HepG2 (cell line): Measurements from ENCODE around the gene OPTN. TPM values are rescaled to one million over a fixed set of nuclear protein-coding genes. Genes with fewer than 3 reads are reported as not detected.

Experiments used
- ATAC-seq: fragments of 200-7000 bp; cut with Tn5 transposase; 3 replicates; pipeline ENCODE4 v1.9.1; 2020; ENCODE audit warnings: mild to moderate bottlenecking, moderate library complexity
- BruUV-seq: library from RNA; stranded (reverse); fragments of 400-500 nt; replicated peaks from 2 replicates; lab custom pipeline; 2021; lab: Mats Ljungman, UMichigan
- CTCF ChIA-PET: fragments of 300-600 bp; formaldehyde crosslinking; extraction: SDS; loops from one replicate; lab custom pipeline; 2021; ENCODE audit warnings: low total read pairs, inconsistent platforms, low intra/inter-chr PET ratio; lab: Yijun Ruan, JAX
- POLR2A ChIA-PET: fragments of 350-600 bp; sonication (Branson Sonifier 250); formaldehyde crosslinking; loops from one replicate; lab custom pipeline; 2020; ENCODE audit warnings: antibody characterized with exemption, inconsistent platforms; lab: Yijun Ruan, JAX
- DNase-seq: peaks from one replicate; pipeline ENCODE4 v3.0.0-alpha.2; 2015; ENCODE audit warnings: low spot score
- FAIRE-seq: peaks from 3 replicates; lab custom pipeline; 2011; peaks lifted over from hg19 to GRCh38; lab: Jason Lieb, UNC
- H2AFZ ChIP-seq: one replicate; pipeline ENCODE4 v1.6.1; 2011; ENCODE audit warnings: low read length, inconsistent platforms
- H3K27ac ChIP-seq: fragments of 300-600 bp; 3 replicates; pipeline ENCODE4 v1.8.0; 2011; ENCODE audit warnings: mixed run types, mild to moderate bottlenecking, mixed read lengths, low read length, inconsistent platforms; ENCODE audit not compliant: insufficient read depth; ENCODE audit errors: extremely low read length
- H3K27me3 ChIP-seq, 2 experiments: fragments of 200-600 bp in 1 of 2; 2 replicates in 1 of 2; 3 replicates in 1 of 2; pipeline versions ENCODE4 v1.6.0 to v1.8.0; 2011; ENCODE audit warnings: low read length in 2 of 2, mild to moderate bottlenecking in 2 of 2, moderate library complexity in 2 of 2, inconsistent platforms in 1 of 2; ENCODE audit not compliant: insufficient read depth in 2 of 2, control insufficient read depth in 1 of 2
- H3K36me3 ChIP-seq, 2 experiments: fragments of 200-600 bp in 1 of 2; replicated peaks in 1 of 2; 2 replicates in 1 of 2; 3 replicates in 1 of 2; pipeline versions ENCODE4 v1.5.1 to v1.8.0; 2011; ENCODE audit warnings: low read length in 2 of 2, inconsistent platforms in 1 of 2; ENCODE audit not compliant: insufficient read depth in 2 of 2, control insufficient read depth in 1 of 2
- H3K4me1 ChIP-seq: 2 replicates; pipeline ENCODE4 v1.5.1; 2012; ENCODE audit warnings: low read length, inconsistent platforms; ENCODE audit not compliant: insufficient read depth
- H3K4me2 ChIP-seq: 2 replicates; pipeline ENCODE4 v1.6.0; 2011; ENCODE audit warnings: low read depth, low read length, inconsistent platforms
- H3K4me3 ChIP-seq, 3 experiments: fragments of 200-600 bp in 1 of 3; sonication (generic), shearing (Covaris generic) in 1 of 3; replicated peaks in 1 of 3; 2 replicates each; pipeline ENCODE4 v1.5.1; 2011 to 2016; ENCODE audit warnings: low read length in 3 of 3, inconsistent platforms in 2 of 3, low read depth in 2 of 3, mild to moderate bottlenecking in 2 of 3, control low read depth in 1 of 3, mixed read lengths in 1 of 3; ENCODE audit not compliant: insufficient read depth in 1 of 3
- H3K79me2 ChIP-seq: one replicate; pipeline ENCODE4 v1.6.1; 2011; ENCODE audit warnings: low read length, inconsistent platforms; ENCODE audit not compliant: insufficient read depth
- H3K9ac ChIP-seq: 2 replicates; pipeline ENCODE4 v1.6.0; 2011; ENCODE audit warnings: mild to moderate bottlenecking, low read depth, low read length, inconsistent platforms; ENCODE audit not compliant: insufficient read depth
- H3K9me3 ChIP-seq: 2 replicates; pipeline ENCODE4 v1.5.1; 2012; ENCODE audit warnings: mild to moderate bottlenecking, low read length
- H4K20me1 ChIP-seq: 2 replicates; pipeline ENCODE4 v1.6.0; 2011; ENCODE audit warnings: inconsistent platforms, mild to moderate bottlenecking, low read length, moderate library complexity; ENCODE audit not compliant: insufficient read depth
- AGO1 ChIP-seq: fragments of 200-400 bp; formaldehyde crosslinking; IDR thresholded peaks from 2 replicates; pipeline ENCODE4 v1.6.1; 2017; ENCODE audit warnings: mild to moderate bottlenecking, low read depth, low read length, moderate library complexity; ENCODE audit not compliant: poor library complexity, severe bottlenecking
- CREM ChIP-seq, 2 experiments: sonication (generic) in 1 of 2; formaldehyde crosslinking in 1 of 2; IDR thresholded peaks; 2 replicates each; pipeline versions ENCODE4 v1.4.0 to v1.6.1; 2016 to 2020; ENCODE audit warnings: antibody characterized with exemption in 1 of 2, mild to moderate bottlenecking in 1 of 2, missing genetic modification reagents in 1 of 2
- FLYWCH1 ChIP-seq: sonication (generic); formaldehyde crosslinking; IDR thresholded peaks from 2 replicates; pipeline ENCODE4 v1.8.1; 2023; ENCODE audit warnings: mild to moderate bottlenecking, missing genetic modification reagents
- FOXJ3 ChIP-seq: sonication (generic); formaldehyde crosslinking; IDR thresholded peaks from 2 replicates; pipeline ENCODE4 v1.4.0; 2020; ENCODE audit warnings: missing genetic modification reagents, mild to moderate bottlenecking, borderline replicate concordance
- RCOR2 ChIP-seq: IDR thresholded peaks from 2 replicates; pipeline ENCODE4 v1.6.1; 2016; ENCODE audit warnings: missing biosample characterization, missing genetic modification reagents
- REPIN1 ChIP-seq: sonication (generic); formaldehyde crosslinking; IDR thresholded peaks from 2 replicates; pipeline ENCODE4 v1.8.0; 2022; ENCODE audit warnings: missing genetic modification reagents, low read depth, mild to moderate bottlenecking, borderline replicate concordance
- RNF2 ChIP-seq: fragments of 450-650 bp; conservative IDR thresholded peaks from 2 replicates; pipeline ENCODE4 v1.6.1; 2016; ENCODE audit warnings: low read depth
- STAG1 ChIP-seq: sonication (generic); formaldehyde crosslinking; IDR thresholded peaks from 2 replicates; pipeline ENCODE4 v1.4.0; 2020; ENCODE audit warnings: missing genetic modification reagents
- YEATS4 ChIP-seq: sonication (generic); formaldehyde crosslinking; IDR thresholded peaks from 2 replicates; pipeline ENCODE4 v1.4.0; 2020; ENCODE audit warnings: missing genetic modification reagents, borderline replicate concordance
- ZC3H13 ChIP-seq: sonication (generic); formaldehyde crosslinking; IDR thresholded peaks from 2 replicates; pipeline ENCODE4 v1.8.1; 2023; ENCODE audit warnings: mild to moderate bottlenecking, missing genetic modification reagents, moderate library complexity
- WGBS: methylation state at CpG from one replicate; pipeline ENCODE4 v1.1.6; 2017; ENCODE audit warnings: low lambda C conversion rate; 5-methylcytosine and 5-hydroxymethylcytosine counted together
- in situ Hi-C: cut with HindIII; loops from 2 replicates; pipeline ENCODE4 v1.10.0; 2017; ENCODE audit warnings: low pct_unique_long_range_greater_than_20kb; ENCODE audit not compliant: extremely low pct_ligation_motif_present
- intact Hi-C: fragments of 100-400 bp; cut with micrococcal nuclease; formaldehyde crosslinking; loops from one replicate; pipeline ENCODE4 v1.10.0; 2022; ENCODE audit not compliant: unreplicated experiment
- polyA plus RNA-seq, 8 experiments: library from polyadenylated mRNA; depleted of rRNA in 3 of 8; stranded (reverse) in 7 of 8; unstranded in 1 of 8; fragments of >200 nt; fragmentation: Illumina TruSeq in 4 of 8; extraction: Trizol in 4 of 8; gene quantifications; 2 replicates each; pipeline versions ENCODE4 v1.2.1 to v1.2.3, GENCODE V29; 2011 to 2016; ENCODE audit warnings: low read depth in 4 of 8, missing spikeins in 1 of 8, mixed read lengths in 1 of 8; ENCODE audit not compliant: insufficient read depth in 1 of 8
- total RNA-seq, 5 experiments: library from RNA; depleted of rRNA; stranded (reverse); fragments of >200 nt; fragmentation: Illumina TruSeq; extraction: Trizol; gene quantifications; 2 replicates each; pipeline ENCODE4 v1.2.3, GENCODE V29; 2016; ENCODE audit warnings: low read depth in 1 of 5

OPTN gene
- total and polyA plus RNA-seq, 2 of the 13 experiments (the other 11 are each of a cell fraction or from before 2014, with no cell fraction given) = 13.4 to 46.6 TPM

DNA sequence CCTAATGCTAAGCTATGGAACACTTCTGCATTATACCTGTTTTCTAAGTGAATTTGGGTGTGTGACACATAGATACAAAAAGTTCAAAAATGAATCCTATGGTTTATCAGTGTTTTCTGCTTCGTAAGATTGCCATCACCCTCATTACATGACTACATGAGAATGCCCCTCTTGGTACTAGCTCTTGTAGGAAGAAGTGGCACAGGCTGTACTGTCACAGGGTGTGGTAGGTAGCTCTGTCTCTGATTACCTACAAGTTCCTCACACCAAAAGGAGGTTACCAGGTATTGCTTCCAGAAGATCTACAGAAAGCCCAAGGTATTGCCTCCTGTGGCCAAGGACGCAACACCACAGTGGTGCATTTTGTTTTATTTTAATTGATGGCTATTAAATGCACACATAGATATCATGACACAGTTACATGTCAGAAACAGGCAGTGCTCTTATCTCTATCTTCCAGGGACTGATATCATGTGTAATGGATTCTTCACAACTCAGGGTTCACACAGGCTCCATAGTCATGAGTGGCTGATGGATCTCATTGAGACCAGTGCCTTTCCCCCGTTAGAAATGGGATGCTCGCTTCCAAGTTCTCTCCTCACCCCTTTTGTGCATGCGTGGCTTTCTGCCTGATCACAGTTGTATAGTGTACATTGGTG, 6.6 kb downstream of the OPTN start:
- in situ Hi-C loops (no loop called here), intact Hi-C loops (loop anchor here (10.0 kb wide), 1 partner anchor 168 kb away; no protein-coding TSS in a partner anchor)
- ATAC-seq = no peak
- CTCF ChIA-PET = no interaction called here
- no peak overlapping the region for H3K4me3 ChIP-seq
- no peak overlapping the region for H2AFZ ChIP-seq
- H3K27ac ChIP-seq = no peak overlapping the region
- peaks cover 8% of the 10 kb centered on the region for H3K79me2 ChIP-seq
- no peaks in the 10 kb centered on the region for H4K20me1 ChIP-seq
- H3K9me3 ChIP-seq = no peaks in the 10 kb centered on the region
- no peak overlapping the region for H3K4me2 ChIP-seq
- TF ChIP-seq AGO1 = no peak
- TF ChIP-seq RCOR2 (CRISPR knock-in tag) = no peak
- WGBS = 98% methylated on average over 5 of the region's 5 CpGs
- H3K27me3 ChIP-seq = no peaks in the 10 kb centered on the region
- BruUV-seq = no TSS peak
- FAIRE-seq = no peak
- no peak for DNase-seq
- H3K4me1 ChIP-seq = peaks cover 64% of the 10 kb centered on the region
- peaks cover 1 to 3% of the 10 kb centered on the region in 2 experiments; a peak in 3 of 5 replicates for H3K36me3 ChIP-seq
- POLR2A ChIA-PET = no interaction called here
- H3K9ac ChIP-seq = no peak overlapping the region

DNA sequence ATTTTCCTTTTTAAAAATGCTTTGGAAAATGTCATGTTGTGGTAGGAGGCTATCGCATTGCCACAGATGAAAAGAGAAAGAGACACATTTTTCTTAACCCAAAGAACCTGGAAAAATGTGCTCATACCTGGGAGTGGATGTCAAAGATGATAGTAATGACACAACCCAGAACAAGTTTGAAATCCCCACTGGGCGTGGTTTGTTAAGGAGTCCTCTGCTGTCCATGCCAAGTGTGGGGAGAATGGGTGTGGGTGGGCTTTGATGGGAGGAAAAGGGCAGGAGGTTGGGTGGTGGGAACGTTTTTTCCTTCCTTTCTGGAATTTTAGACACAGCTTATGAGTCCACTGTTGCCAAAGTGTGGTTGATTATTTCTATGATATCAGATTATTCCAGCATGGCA, 10.9 kb downstream of the OPTN start:
- Histone ChIP-seq H3K4me2 (no peak overlapping the region), H3K27ac (no peak overlapping the region), H3K4me1 (peaks cover 35% of the 10 kb centered on the region), H3K9me3 (no peaks in the 10 kb centered on the region), H3K9ac (no peak overlapping the region), H4K20me1 (no peaks in the 10 kb centered on the region), H3K79me2 (no peaks in the 10 kb centered on the region), H3K27me3 (no peaks in the 10 kb centered on the region; a peak in 1 of 5 replicates), H3K36me3 (peaks cover 8 to 10% of the 10 kb centered on the region in 2 experiments; a peak in 4 of 5 replicates), H3K4me3 (no peak overlapping the region), H2AFZ (no peak overlapping the region)
- WGBS = 91% methylated on average over 3 of the region's 3 CpGs
- in situ Hi-C loops (no loop called here), intact Hi-C loops (no loop called here)
- DNase-seq (no peak), ATAC-seq (no peak), FAIRE-seq (no peak)
- POLR2A ChIA-PET = no interaction called here
- no TSS peak for BruUV-seq
- CTCF ChIA-PET = no interaction called here
- no peak for TF ChIP-seq FLYWCH1 (CRISPR knock-in tag)
- TF ChIP-seq RNF2 = no peak
- no peak for TF ChIP-seq ZC3H13 (CRISPR knock-in tag)
- no peak for TF ChIP-seq FOXJ3 (CRISPR knock-in tag)
- no peak for TF ChIP-seq YEATS4 (CRISPR knock-in tag)
- TF ChIP-seq CREM (IDR thresholded peaks at IDR 0.05) = no peak
- no peak for TF ChIP-seq CREM (CRISPR knock-in tag; IDR thresholded peaks at IDR 0.05)
- TF ChIP-seq REPIN1 (CRISPR knock-in tag) = no peak
- TF ChIP-seq STAG1 (CRISPR knock-in tag) = no peak
